ENCODE data around the gene TRPV3. TPM values are rescaled to one million over a fixed set of nuclear protein-coding genes. Genes with fewer than 3 reads are reported as not detected.

The TRPV3 gene
- total RNA-seq, 2 experiments from 2014 or later: 0.06 TPM; not detected in 1

- POLR2A ChIA-PET: no interaction called here
- CTCF ChIA-PET (ENCODE audit: unreplicated experiment): no interaction called here
Observed at GRCh38 chr17:3553419-3554401, 3.9 kb downstream of the TRPV3 start.

GRCh38 chr17:3552916-3553315 lies 4.7 kb downstream of the TRPV3 start:
- no TSS peak for BruUV-seq (replicated peaks)
- no peak for DNase-seq (ENCODE audit: low spot score)
- H3K4me1 ChIP-seq (ENCODE audit: insufficient read depth, low read length, poor library complexity, severe bottlenecking): peaks cover 14% of the 10 kb centered on the region
- no peaks in the 10 kb centered on the region for H4K20me1 ChIP-seq (ENCODE audit: insufficient read depth, low read length)
- H3K4me2 ChIP-seq (ENCODE audit: low read length): no peak overlapping the region
- CTCF ChIA-PET (ENCODE audit: unreplicated experiment): no interaction called here
- no peak for TF ChIP-seq CTCF (conservative IDR thresholded peaks at IDR 0.05; ENCODE audit: low read length)
- intact Hi-C loops (cut with micrococcal nuclease; ENCODE audit: unreplicated experiment): no loop called here
- no peaks in the 10 kb centered on the region for H3K9me2 ChIP-seq (ENCODE audit: insufficient read depth, low read length)
- no peak overlapping the region for H3K27ac ChIP-seq (ENCODE audit: low read depth, low read length, poor library complexity, severe bottlenecking)
- H3K9me3 ChIP-seq (ENCODE audit: low read length): no peaks in the 10 kb centered on the region
- no peaks in the 10 kb centered on the region for H3K79me2 ChIP-seq (ENCODE audit: insufficient read depth, low read depth, low read length)
- no peak overlapping the region for H3K4me3 ChIP-seq (ENCODE audit: low read depth, low read length, poor library complexity, severe bottlenecking)
- no peak overlapping the region for H2AFZ ChIP-seq (ENCODE audit: low read length)
- no peaks in the 10 kb centered on the region for H3K36me3 ChIP-seq (ENCODE audit: insufficient read depth, low read length)
- POLR2A ChIA-PET: no interaction called here

More at GRCh38 chr17:3553419-3554401, 3.9 kb downstream of the TRPV3 start:
- intact Hi-C loops (cut with micrococcal nuclease; ENCODE audit: unreplicated experiment): no loop called here
- no peak for DNase-seq (ENCODE audit: low spot score)
- Histone ChIP-seq H2AFZ (ENCODE audit: low read length) (no peak overlapping the region), H3K4me3 (ENCODE audit: low read depth, low read length, poor library complexity, severe bottlenecking) (no peak overlapping the region), H3K9me2 (ENCODE audit: insufficient read depth, low read length) (no peaks in the 10 kb centered on the region), H3K4me2 (ENCODE audit: low read length) (no peak overlapping the region), H4K20me1 (ENCODE audit: insufficient read depth, low read length) (no peaks in the 10 kb centered on the region), H3K36me3 (ENCODE audit: insufficient read depth, low read length) (no peaks in the 10 kb centered on the region), H3K79me2 (ENCODE audit: insufficient read depth, low read depth, low read length) (no peaks in the 10 kb centered on the region), H3K9me3 (ENCODE audit: low read length) (no peaks in the 10 kb centered on the region), H3K27ac (ENCODE audit: low read depth, low read length, poor library complexity, severe bottlenecking) (no peak overlapping the region), H3K4me1 (ENCODE audit: insufficient read depth, low read length, poor library complexity, severe bottlenecking) (peaks cover 22% of the 10 kb centered on the region)
- TF ChIP-seq EZH2phosphoT487 (IDR thresholded peaks at IDR 0.05; ENCODE audit: borderline replicate concordance, low read depth, low read length) (no peak), CTCF (conservative IDR thresholded peaks at IDR 0.05; ENCODE audit: low read length) (no peak)
- no TSS peak for BruUV-seq (replicated peaks)

- TF ChIP-seq CTCF (conservative IDR thresholded peaks at IDR 0.05; ENCODE audit: low read length) (no peak), EZH2phosphoT487 (IDR thresholded peaks at IDR 0.05; ENCODE audit: borderline replicate concordance, low read depth, low read length) (no peak)
- Histone ChIP-seq H3K9me3 (ENCODE audit: low read length) (no peaks in the 10 kb centered on the region), H3K27ac (ENCODE audit: low read depth, low read length, poor library complexity, severe bottlenecking) (no peak overlapping the region), H3K4me3 (ENCODE audit: low read depth, low read length, poor library complexity, severe bottlenecking) (no peak overlapping the region), H2AFZ (ENCODE audit: low read length) (no peak overlapping the region), H3K9me2 (ENCODE audit: insufficient read depth, low read length) (no peaks in the 10 kb centered on the region), H3K79me2 (ENCODE audit: insufficient read depth, low read depth, low read length) (no peaks in the 10 kb centered on the region), H3K36me3 (ENCODE audit: insufficient read depth, low read length) (no peaks in the 10 kb centered on the region), H3K4me1 (ENCODE audit: insufficient read depth, low read length, poor library complexity, severe bottlenecking) (no peaks in the 10 kb centered on the region), H3K4me2 (ENCODE audit: low read length) (no peak overlapping the region), H4K20me1 (ENCODE audit: insufficient read depth, low read length) (no peaks in the 10 kb centered on the region)
- POLR2A ChIA-PET: interaction anchor here (1.3 kb wide), 1 partner anchor 20 kb away, joined by 3 read pairs; no protein-coding TSS in a partner anchor
- intact Hi-C loops (cut with micrococcal nuclease; ENCODE audit: unreplicated experiment): no loop called here
- no TSS peak for BruUV-seq (replicated peaks)
- CTCF ChIA-PET (ENCODE audit: unreplicated experiment): interaction anchor here (0.5 kb wide), 1 partner anchor 14 kb away, joined by 3 read pairs; no protein-coding TSS in a partner anchor
- DNase-seq (ENCODE audit: low spot score): no peak
Observed at GRCh38 chr17:3551189-3551588, 6.4 kb downstream of the TRPV3 start.

Measured in OCI-LY7 (cell line).